ENCODE results near the gene KCNK4. TPM values are rescaled to one million over a fixed set of nuclear protein-coding genes. Genes with fewer than 3 reads are reported as not detected.
A peak's percentile ranks its signal among the peaks of the same experiment; 100 is the strongest.

KCNK4 gene
- total RNA-seq, 1 experiment from 2014 or later, result 0.26 TPM

- intact Hi-C loops (cut with micrococcal nuclease; ENCODE audit: unreplicated experiment), result no loop called here
These were observed 47.0 kb upstream of the KCNK4 start for GRCh38 chr11:64244107-64244506.

GRCh38 chr11:64244966-64245365 is 46.1 kb upstream of the KCNK4 start:
- no TSS peak for BruUV-seq (replicated peaks)
- TF ChIP-seq EZH2 (IDR thresholded peaks at IDR 0.05; ENCODE audit: borderline replicate concordance, low read depth, low read length, poor library complexity, severe bottlenecking) (no peak), CTCF (conservative IDR thresholded peaks at IDR 0.05; ENCODE audit: low read depth, low read length) (no peak)
- peaks cover 24% of the 10 kb centered on the region for H3K4me1 ChIP-seq (ENCODE audit: insufficient read depth, low read length, poor library complexity, severe bottlenecking)
- intact Hi-C loops (cut with micrococcal nuclease; ENCODE audit: unreplicated experiment), result loop anchor here (5.0 kb wide), 1 partner anchor 38 kb away; the partner anchor contains the start of gene FERMT3
- peak overlapping the region; percentile 99 for H3K4me3 ChIP-seq (ENCODE audit: low read depth, low read length, poor library complexity, severe bottlenecking)
- H3K36me3 ChIP-seq (ENCODE audit: insufficient read depth, low read length, poor library complexity, severe bottlenecking), result peaks cover 12% of the 10 kb centered on the region
- peak overlapping the region; percentile 92 for H3K27ac ChIP-seq (ENCODE audit: low read depth, low read length, poor library complexity, severe bottlenecking)
- no peak for DNase-seq (ENCODE audit: low spot score)
- ChIA-PET POLR2A (ENCODE audit: low non-redundant PET) (interaction anchor here (0.7 kb wide), 2 partner anchors 59 to 1189 kb away, joined by 3 to 4 read pairs; partner anchors contain the start of gene STIP1), CTCF (interaction anchor here (1.6 kb wide), 1 partner anchor 40 kb away, joined by 3 read pairs; no protein-coding TSS in a partner anchor)
- no peaks in the 10 kb centered on the region for H3K27me3 ChIP-seq (replicated peaks; ENCODE audit: insufficient read depth, low read depth, low read length, poor library complexity)
- no peaks in the 10 kb centered on the region for H3K9me3 ChIP-seq (ENCODE audit: low read depth, low read length, poor library complexity, severe bottlenecking)

More at GRCh38 chr11:64244107-64244506, 47.0 kb upstream of the KCNK4 start:
- Histone ChIP-seq H3K4me1 (ENCODE audit: insufficient read depth, low read length, poor library complexity, severe bottlenecking) (peaks cover 16% of the 10 kb centered on the region), H3K9me3 (ENCODE audit: low read depth, low read length, poor library complexity, severe bottlenecking) (no peaks in the 10 kb centered on the region), H3K27ac (ENCODE audit: low read depth, low read length, poor library complexity, severe bottlenecking) (no peak overlapping the region), H3K36me3 (ENCODE audit: insufficient read depth, low read length, poor library complexity, severe bottlenecking) (peaks cover 12% of the 10 kb centered on the region), H3K27me3 (replicated peaks; ENCODE audit: insufficient read depth, low read depth, low read length, poor library complexity) (no peaks in the 10 kb centered on the region), H3K4me3 (ENCODE audit: low read depth, low read length, poor library complexity, severe bottlenecking) (no peak overlapping the region)
- no peak for DNase-seq (ENCODE audit: low spot score)
- ChIA-PET POLR2A (ENCODE audit: low non-redundant PET) (interaction anchor here (0.6 kb wide), 1 partner anchor 520 kb away, joined by 5 read pairs; no protein-coding TSS in a partner anchor), CTCF (no interaction called here)
- TF ChIP-seq EZH2 (IDR thresholded peaks at IDR 0.05; ENCODE audit: borderline replicate concordance, low read depth, low read length, poor library complexity, severe bottlenecking) (no peak), CTCF (conservative IDR thresholded peaks at IDR 0.05; ENCODE audit: low read depth, low read length) (no peak)
- no TSS peak for BruUV-seq (replicated peaks)

GRCh38 chr11:64245401-64245796 is 45.7 kb upstream of the KCNK4 start:
- Histone ChIP-seq H3K4me1 (ENCODE audit: insufficient read depth, low read length, poor library complexity, severe bottlenecking) (peaks cover 27% of the 10 kb centered on the region), H3K4me3 (ENCODE audit: low read depth, low read length, poor library complexity, severe bottlenecking) (peak overlapping the region; percentile 99), H3K36me3 (ENCODE audit: insufficient read depth, low read length, poor library complexity, severe bottlenecking) (peaks cover 12% of the 10 kb centered on the region), H3K9me3 (ENCODE audit: low read depth, low read length, poor library complexity, severe bottlenecking) (no peaks in the 10 kb centered on the region), H3K27me3 (replicated peaks; ENCODE audit: insufficient read depth, low read depth, low read length, poor library complexity) (no peaks in the 10 kb centered on the region), H3K27ac (ENCODE audit: low read depth, low read length, poor library complexity, severe bottlenecking) (peak overlapping the region; percentile 92)
- no TSS peak for BruUV-seq (replicated peaks)
- no peak for DNase-seq (ENCODE audit: low spot score)
- ChIA-PET POLR2A (ENCODE audit: low non-redundant PET) (interaction anchor here (0.5 to 0.7 kb wide), 3 partner anchors 60 to 1189 kb away, joined by 3 to 4 read pairs (median 4); partner anchors contain the start of gene STIP1), CTCF (interaction anchor here (1.6 kb wide), 1 partner anchor 41 kb away, joined by 3 read pairs; no protein-coding TSS in a partner anchor)
- TF ChIP-seq CTCF (conservative IDR thresholded peaks at IDR 0.05; ENCODE audit: low read depth, low read length) (no peak), EZH2 (IDR thresholded peaks at IDR 0.05; ENCODE audit: borderline replicate concordance, low read depth, low read length, poor library complexity, severe bottlenecking) (no peak)
- intact Hi-C loops (cut with micrococcal nuclease; ENCODE audit: unreplicated experiment), result loop anchor here (5.0 kb wide), 1 partner anchor 38 kb away; the partner anchor contains the start of gene FERMT3

Measured in A673 (cell line).